ENCODE measurements around the gene TMEM18. TPM values are rescaled to one million over a fixed set of nuclear protein-coding genes. Genes with fewer than 3 reads are reported as not detected.

The TMEM18 gene
- total RNA-seq, 4 donors from 2014 or later: 15.1 to 20.5 (median 17.1) TPM

DNA sequence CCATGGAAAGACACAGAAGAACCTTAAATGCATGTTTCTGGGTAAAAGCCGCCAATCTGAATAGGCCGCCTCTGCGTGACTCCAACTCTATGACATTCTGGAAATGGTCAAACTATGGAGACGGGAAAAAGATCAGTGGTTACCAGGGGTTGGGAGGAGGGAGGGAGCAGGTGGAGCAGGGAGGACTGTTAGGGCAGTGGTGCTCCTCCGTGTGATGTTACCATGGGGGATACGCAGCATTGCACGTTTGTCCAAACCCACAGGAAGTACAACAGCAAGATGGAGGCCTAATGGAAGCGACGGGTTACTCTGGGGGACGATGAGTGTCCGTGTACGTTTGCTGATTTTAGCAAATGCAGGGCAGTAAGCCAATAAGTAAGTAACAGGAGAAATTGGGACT, 17.2 kb downstream of the TMEM18 start:
- no peak overlapping the region for H3K4me3 ChIP-seq (ENCODE audit: low read depth, poor library complexity, severe bottlenecking)
- intact Hi-C loops (cut with DNase I; ENCODE audit: low total_unique reads): no loop called here
- TF ChIP-seq CTCF (IDR thresholded peaks at IDR 0.05) (no peak), POLR2A (IDR thresholded peaks at IDR 0.05) (no peak)
- 80 to 86% methylated on average over 12 of the region's 12 CpGs for WGBS, 2 donors
- DNase-seq (ENCODE audit: low spot score in 2 of 2): no peak

DNA sequence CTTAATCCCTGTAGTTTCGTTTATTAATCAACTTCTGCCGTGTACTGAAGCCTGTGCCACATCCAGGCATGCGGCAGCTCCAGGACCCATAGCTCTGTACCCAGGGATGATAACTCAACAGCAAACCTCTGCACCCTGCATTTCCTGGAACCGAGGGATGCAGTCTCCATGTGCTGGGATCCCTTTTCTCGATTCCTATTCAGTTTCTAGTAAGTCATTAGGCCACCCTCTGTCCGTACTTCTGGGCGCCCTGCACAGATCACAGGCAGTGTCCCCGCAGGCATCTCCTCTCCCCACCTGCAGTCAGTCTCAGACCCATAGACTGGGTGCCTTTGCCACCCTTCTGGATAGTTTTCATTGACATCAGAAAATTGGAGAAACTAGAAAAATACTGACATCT, 18.8 kb downstream of the TMEM18 start:
- TF ChIP-seq POLR2A (IDR thresholded peaks at IDR 0.05) (no peak), CTCF (IDR thresholded peaks at IDR 0.05) (no peak)
- no peak overlapping the region for H3K4me3 ChIP-seq (ENCODE audit: low read depth, poor library complexity, severe bottlenecking)
- WGBS, 2 donors: 69 to 83% methylated on average over 8 of the region's 8 CpGs
- DNase-seq (ENCODE audit: low spot score in 2 of 2): peak in 1 of 2 donors; percentile 54
- intact Hi-C loops (cut with DNase I; ENCODE audit: low total_unique reads): no loop called here

- no peak overlapping the region for H3K4me3 ChIP-seq (ENCODE audit: low read depth, poor library complexity, severe bottlenecking)
- no peak for TF ChIP-seq CTCF (IDR thresholded peaks at IDR 0.05)
- no peak for TF ChIP-seq POLR2A (IDR thresholded peaks at IDR 0.05)
- intact Hi-C loops (cut with DNase I; ENCODE audit: low total_unique reads): no loop called here
- WGBS, 2 donors: 73 to 87% methylated on average over 6 of the region's 6 CpGs
- peak in 1 of 2 donors; percentile 36 for DNase-seq (ENCODE audit: low spot score in 2 of 2)
These were observed 19.4 kb downstream of the TMEM18 start for GRCh38 chr2:657766-658165.

DNA sequence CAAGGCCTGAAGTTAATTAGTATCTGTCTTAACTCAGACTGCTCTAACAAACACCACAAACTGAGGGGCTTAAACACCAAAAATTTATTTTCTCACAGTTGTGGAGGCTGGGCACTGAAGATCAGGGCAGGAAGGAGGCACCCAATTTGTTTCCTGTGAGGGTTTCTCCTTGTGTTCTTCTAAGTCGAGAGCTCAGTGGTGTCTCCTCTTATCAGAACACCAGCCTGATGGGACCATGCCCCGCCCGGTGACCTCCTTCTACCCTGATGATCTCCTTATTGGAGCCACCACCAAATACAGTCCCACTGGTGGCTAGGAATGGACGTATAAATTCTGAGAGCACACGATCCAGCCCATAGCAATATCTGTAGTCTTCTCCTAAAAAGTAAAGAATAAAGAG, 20.5 kb downstream of the TMEM18 start:
- intact Hi-C loops (cut with DNase I; ENCODE audit: low total_unique reads): no loop called here
- peak in 1 of 2 donors; percentile 77 for DNase-seq (ENCODE audit: low spot score in 2 of 2)
- TF ChIP-seq CTCF (IDR thresholded peaks at IDR 0.05) (no peak), POLR2A (IDR thresholded peaks at IDR 0.05) (no peak)
- H3K4me3 ChIP-seq (ENCODE audit: low read depth, poor library complexity, severe bottlenecking): no peak overlapping the region
- 83 to 88% methylated on average over 5 of the region's 5 CpGs for WGBS, 2 donors

GRCh38 chr2:655626-656025, 21.6 kb downstream of the TMEM18 start:
- peak in 1 of 2 donors; percentile 29 for DNase-seq (ENCODE audit: low spot score in 2 of 2)
- TF ChIP-seq CTCF (IDR thresholded peaks at IDR 0.05) (no peak), POLR2A (IDR thresholded peaks at IDR 0.05) (no peak)
- no peak overlapping the region for H3K4me3 ChIP-seq (ENCODE audit: low read depth, poor library complexity, severe bottlenecking)
- intact Hi-C loops (cut with DNase I; ENCODE audit: low total_unique reads): no loop called here

DNA sequence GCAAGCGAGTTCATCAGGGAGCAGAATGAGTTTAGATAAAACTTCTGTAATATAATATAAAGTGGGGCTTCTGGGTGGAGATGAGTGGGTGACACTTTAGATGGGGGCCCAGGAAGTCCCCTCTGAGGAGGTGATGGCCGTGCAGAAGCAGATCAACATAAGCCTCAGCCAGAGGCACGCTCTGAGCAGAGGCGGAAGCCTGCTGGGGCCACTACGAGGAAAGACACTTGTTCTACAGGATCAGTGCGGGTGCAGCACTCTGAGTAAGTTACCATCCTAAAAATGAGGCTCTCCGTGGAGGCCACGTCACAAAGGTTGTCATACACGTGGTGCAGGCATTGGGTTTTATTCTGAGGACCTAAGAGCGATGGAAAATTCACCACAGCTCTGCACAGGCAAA, 22.3 kb downstream of the TMEM18 start:
- 80 to 87% methylated on average over 10 of the region's 10 CpGs for WGBS, 2 donors
- peak in 1 of 2 donors; percentile 34 for DNase-seq (ENCODE audit: low spot score in 2 of 2)
- no peak overlapping the region for H3K4me3 ChIP-seq (ENCODE audit: low read depth, poor library complexity, severe bottlenecking)
- TF ChIP-seq POLR2A (IDR thresholded peaks at IDR 0.05): no peak
- TF ChIP-seq CTCF (IDR thresholded peaks at IDR 0.05): no peak
- intact Hi-C loops (cut with DNase I; ENCODE audit: low total_unique reads): no loop called here

All from lower leg skin (tissue), 4 donors.